Immature natural killer cell (primary cell): ENCODE measurements around the gene RNF224. TPM values are rescaled to one million over a fixed set of nuclear protein-coding genes. Genes with fewer than 3 reads are reported as not detected.
A peak's percentile ranks its signal among the peaks of the same experiment; 100 is the strongest.

Experiments used
- DNase-seq, 3 donors: peaks; one replicate each; pipeline ENCODE4 v3.0.0; 2022; ENCODE audit warnings: mixed read lengths in 1 of 3
- H3K27ac Mint-ChIP-seq, 6 donors: one replicate each; pipeline ENCODE4 v1.8.0; 2020; ENCODE audit warnings: mixed read lengths in 6 of 6, mild to moderate bottlenecking in 5 of 6, inconsistent platforms in 4 of 6, moderate library complexity in 3 of 6
- H3K27me3 Mint-ChIP-seq, 3 donors: one replicate each; pipeline ENCODE4 v1.8.0; 2020 to 2021; ENCODE audit warnings: low read depth in 3 of 3, mild to moderate bottlenecking in 3 of 3, mixed read lengths in 3 of 3, moderate library complexity in 3 of 3, inconsistent platforms in 1 of 3
- H3K36me3 Mint-ChIP-seq, 3 donors: one replicate each; pipeline ENCODE4 v1.8.0; 2020; ENCODE audit warnings: mixed read lengths in 3 of 3, inconsistent platforms in 2 of 3, mild to moderate bottlenecking in 2 of 3
- H3K4me1 Mint-ChIP-seq, 2 donors: one replicate each; pipeline ENCODE4 v1.8.0; 2020; ENCODE audit warnings: inconsistent platforms in 2 of 2, mild to moderate bottlenecking in 2 of 2, mixed read lengths in 2 of 2, moderate library complexity in 1 of 2
- H3K4me3 Mint-ChIP-seq, 5 donors: one replicate each; pipeline ENCODE4 v1.8.0; 2020; ENCODE audit warnings: mild to moderate bottlenecking in 5 of 5, mixed read lengths in 5 of 5, inconsistent platforms in 3 of 5, moderate library complexity in 3 of 5
- H3K9me3 Mint-ChIP-seq, 6 donors: one replicate each; pipeline ENCODE4 v1.8.0; 2020; ENCODE audit warnings: mild to moderate bottlenecking in 6 of 6, mixed read lengths in 6 of 6, inconsistent platforms in 4 of 6, moderate library complexity in 3 of 6
- polyA plus RNA-seq, 3 donors: library from polyadenylated mRNA; unstranded; fragments of 300-500 nt; fragmentation: Illumina TruSeq; gene quantifications; one replicate each; pipeline ENCODE4 v1.2.3, GENCODE V29; 2021

RNF224 gene
- polyA plus RNA-seq, 3 donors from 2014 or later: not detected

DNA sequence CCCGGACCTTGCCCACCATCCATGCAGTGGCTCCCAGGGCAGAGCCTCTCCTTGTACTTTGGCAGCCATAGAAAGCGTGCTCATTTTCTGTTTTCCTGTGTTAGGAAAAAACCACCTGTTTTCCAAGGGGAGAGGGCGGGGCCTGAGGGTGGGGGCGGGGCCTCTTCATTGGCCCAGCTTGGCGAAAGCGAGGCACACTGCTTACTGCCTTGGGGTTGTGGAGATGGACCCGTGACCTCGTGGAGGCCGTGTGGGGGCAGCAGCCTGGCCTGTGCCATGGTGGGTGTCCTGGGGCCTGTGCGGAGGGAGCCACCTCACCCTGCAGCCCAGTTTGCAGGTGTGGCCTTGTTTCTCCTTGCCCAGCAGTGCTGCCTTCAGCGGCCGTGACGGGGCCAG, 45.8 kb downstream of the RNF224 start:
- DNase-seq: no peak
- Mint-ChIP-seq H3K4me3 (no peak overlapping the region), H3K4me1 (peaks cover 23 to 25% of the 10 kb centered on the region in 2 donors), H3K9me3 (no peaks in the 10 kb centered on the region), H3K36me3 (peaks cover 0 to 17% (median 12%) of the 10 kb centered on the region in 3 donors), H3K27me3 (peaks cover 0 to 2% (median 0%) of the 10 kb centered on the region in 3 donors), H3K27ac (no peak overlapping the region)

GRCh38 chr9:137273611-137274320, 46.5 kb downstream of the RNF224 start:
- H3K36me3 Mint-ChIP-seq: peaks cover 0 to 13% (median 8%) of the 10 kb centered on the region in 3 donors
- H3K27me3 Mint-ChIP-seq: peaks cover 0 to 2% (median 0%) of the 10 kb centered on the region in 3 donors
- no peaks in the 10 kb centered on the region for H3K9me3 Mint-ChIP-seq
- peak overlapping the region in 1 of 6 donors; percentile 7 for H3K27ac Mint-ChIP-seq
- peaks cover 21 to 23% of the 10 kb centered on the region in 2 donors for H3K4me1 Mint-ChIP-seq
- H3K4me3 Mint-ChIP-seq: no peak overlapping the region
- no peak for DNase-seq

DNA sequence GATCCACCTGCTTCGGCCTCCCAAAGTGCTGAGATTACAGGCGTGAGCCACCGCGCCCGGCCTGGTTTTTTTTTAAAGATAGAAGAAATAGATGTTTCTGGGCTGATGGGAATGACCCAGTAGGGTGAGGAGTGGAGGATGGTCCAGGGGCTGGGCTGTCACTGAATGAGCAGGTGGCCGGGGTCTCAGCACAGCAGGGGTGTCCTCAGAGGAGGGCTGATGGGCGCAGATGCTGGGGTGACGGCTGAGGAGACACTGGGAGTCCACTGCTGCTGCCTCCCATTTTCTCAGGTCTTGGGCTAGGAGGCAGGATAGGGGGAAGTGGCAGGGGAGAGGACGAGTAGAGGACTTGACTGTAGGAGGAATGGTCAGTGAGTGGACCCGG, 47.9 kb downstream of the RNF224 start:
- Mint-ChIP-seq H3K4me1 (peaks cover 19 to 27% of the 10 kb centered on the region in 2 donors), H3K4me3 (peak overlapping the region in 4 of 5 donors; percentile 1 to 54 (median 22)), H3K9me3 (no peaks in the 10 kb centered on the region), H3K27me3 (peaks cover 0 to 4% (median 4%) of the 10 kb centered on the region in 3 donors), H3K36me3 (peaks cover 0 to 5% (median 0%) of the 10 kb centered on the region in 3 donors), H3K27ac (peak overlapping the region in 4 of 6 donors; percentile 10 to 45 (median 31))
- DNase-seq: no peak

DNA sequence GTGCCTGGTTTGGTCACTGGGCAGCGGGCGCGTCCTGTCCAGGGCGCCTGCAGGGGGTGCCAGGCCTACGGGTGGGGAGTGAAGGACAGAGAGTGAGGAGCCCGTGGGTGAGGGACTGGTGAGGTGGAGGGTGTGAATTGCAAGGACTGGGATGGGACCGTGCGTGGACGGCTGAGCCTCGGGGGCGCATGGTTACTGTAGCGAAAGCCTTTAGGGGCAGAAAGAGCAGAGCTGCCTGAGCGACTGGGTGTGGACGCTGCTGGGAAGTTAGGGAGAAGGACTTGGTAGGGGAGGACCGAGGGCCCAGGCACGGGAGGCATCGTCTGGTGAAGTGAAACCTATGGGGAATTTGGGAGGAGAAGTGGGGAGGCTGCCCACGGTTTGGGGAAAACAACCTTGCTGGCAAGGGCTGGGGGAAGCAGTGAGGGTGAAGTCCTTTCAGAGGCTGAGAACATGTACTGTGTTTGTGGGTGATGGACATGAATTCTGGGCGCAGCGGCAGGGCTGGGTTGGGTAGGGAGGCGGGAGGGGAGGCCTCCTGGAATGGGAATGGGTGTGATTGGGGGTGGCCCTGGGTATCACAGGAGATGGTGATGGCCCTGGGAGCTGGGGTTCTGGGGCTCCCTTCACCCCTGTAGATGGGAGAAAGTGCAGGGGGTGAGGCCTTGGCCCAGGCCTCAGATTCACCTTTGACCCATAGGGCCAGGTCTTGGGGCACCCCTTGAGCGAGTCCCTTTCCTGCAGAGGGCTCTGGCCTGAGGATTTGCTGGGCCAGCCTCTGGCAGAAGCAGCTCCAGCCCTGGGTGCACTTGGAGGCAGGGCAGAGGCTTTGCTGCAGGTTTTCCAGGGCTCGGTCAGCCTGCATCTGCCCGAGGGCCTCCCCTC, 48.5 kb downstream of the RNF224 start:
- Mint-ChIP-seq H3K27ac (peak overlapping the region; percentile 10 to 57 (median 45)), H3K9me3 (no peaks in the 10 kb centered on the region), H3K27me3 (peaks cover 0 to 4% (median 4%) of the 10 kb centered on the region in 3 donors), H3K36me3 (peaks cover 0 to 5% (median 0%) of the 10 kb centered on the region in 3 donors), H3K4me1 (peaks cover 19 to 28% of the 10 kb centered on the region in 2 donors), H3K4me3 (peak overlapping the region in 3 of 5 donors; percentile 1 to 22 (median 21))
- DNase-seq: no peak

- Mint-ChIP-seq H3K27ac (peak overlapping the region in 5 of 6 donors; percentile 80 to 88 (median 81)), H3K36me3 (peaks cover 0 to 5% (median 0%) of the 10 kb centered on the region in 3 donors), H3K9me3 (no peaks in the 10 kb centered on the region), H3K4me3 (peak overlapping the region; percentile 68 to 94 (median 89)), H3K4me1 (peaks cover 12 to 21% of the 10 kb centered on the region in 2 donors), H3K27me3 (peaks cover 0 to 4% (median 2%) of the 10 kb centered on the region in 3 donors)
- DNase-seq: no peak
Measured at GRCh38 chr9:137276473-137277328, 49.4 kb downstream of the RNF224 start.

DNA sequence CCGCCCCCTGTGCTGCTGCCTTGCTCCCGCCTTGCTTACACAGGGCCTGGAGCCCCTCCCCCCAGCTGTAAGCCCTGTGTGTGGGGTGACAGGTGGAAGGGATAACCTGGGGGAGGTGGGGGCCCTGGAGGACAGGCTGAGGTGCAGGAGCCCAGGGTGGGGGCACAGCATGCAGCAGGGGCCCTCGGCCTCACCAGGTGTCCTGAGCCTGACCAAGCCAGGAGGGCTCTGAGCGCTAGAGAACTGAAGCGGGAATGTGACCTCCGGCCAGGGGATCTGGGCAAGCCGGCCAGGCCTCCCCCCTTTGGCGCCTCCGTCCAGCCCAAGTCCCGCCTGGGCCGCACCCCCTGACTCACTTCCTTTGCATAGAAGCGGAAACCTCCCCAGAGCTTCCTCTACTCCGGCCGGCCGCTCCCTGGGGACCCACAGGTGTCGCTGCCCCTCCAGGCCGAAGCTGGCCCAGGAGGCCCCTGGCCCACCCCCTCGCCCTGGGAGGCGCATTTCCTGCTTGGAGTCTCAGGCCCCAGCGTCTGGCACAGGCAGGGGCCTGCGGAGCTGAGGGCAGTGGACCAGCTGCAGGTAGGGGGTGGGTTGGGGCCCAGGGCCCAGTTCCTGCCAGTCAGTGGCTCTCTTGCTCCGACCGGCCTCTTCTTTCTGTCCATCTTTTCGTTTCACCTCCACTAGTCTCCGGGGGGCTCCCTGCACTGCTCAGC, 50.2 kb downstream of the RNF224 start, which contains the start of gene TOR4A:
Gene TOR4A, plus strand, starts transcription at position 398 of the 713 bp plus-strand sequence. CDS start 964 bp downstream, outside the sequence.
- Mint-ChIP-seq H3K4me1 (peaks cover 14 to 22% of the 10 kb centered on the region in 2 donors), H3K36me3 (peaks cover 1 to 6% (median 2%) of the 10 kb centered on the region in 3 donors), H3K27me3 (peaks cover 0 to 4% (median 2%) of the 10 kb centered on the region in 3 donors), H3K9me3 (no peaks in the 10 kb centered on the region), H3K4me3 (peak within 1 kb of the TSS; percentile 89 to 94 (median 92)), H3K27ac (peak within 1 kb of the TSS; percentile 72 to 88 (median 85))
- DNase-seq: peak; percentile 51 to 53 (median 53)

- Mint-ChIP-seq H3K4me3 (peak overlapping the region; percentile 89 to 94 (median 92)), H3K36me3 (peaks cover 4 to 9% (median 5%) of the 10 kb centered on the region in 3 donors), H3K9me3 (no peaks in the 10 kb centered on the region), H3K27ac (peak overlapping the region; percentile 40 to 88 (median 82)), H3K27me3 (peaks cover 0 to 4% (median 2%) of the 10 kb centered on the region in 3 donors), H3K4me1 (peaks cover 18 to 23% of the 10 kb centered on the region in 2 donors)
- DNase-seq: no peak
Measured at GRCh38 chr9:137278061-137278701, 50.9 kb downstream of the RNF224 start.

Other genes with a start within 250 kb of the RNF224 start
- 100 to 1,000 TPM in 2 of 3 donors, 10 to 100 TPM in 1; 93.2 to 201 (median 164) TPM for gene PTGDS, start 250.0 kb upstream of the RNF224 start, polyA plus RNA-seq
- not detected for gene LCNL1, start 244.5 kb upstream of the RNF224 start, polyA plus RNA-seq
- gene PAXX, start 235.1 kb upstream of the RNF224 start, polyA plus RNA-seq: 100 to 1,000 TPM; 135 to 207 (median 182) TPM
- gene CLIC3, start 230.9 kb upstream of the RNF224 start, polyA plus RNA-seq: 100 to 1,000 TPM; 673 to 911 (median 762) TPM
- gene ABCA2, start 199.3 kb upstream of the RNF224 start, polyA plus RNA-seq: 10 to 100 TPM in 1 of 3 donors, 1 to 10 TPM in 2; 2.2 to 34.5 (median 6.3) TPM
- gene FUT7, start 195.4 kb upstream of the RNF224 start, polyA plus RNA-seq: 10 to 100 TPM; 20.6 to 33.0 (median 25.6) TPM
- gene NPDC1, start 181.3 kb upstream of the RNF224 start, polyA plus RNA-seq: 1 to 10 TPM in 2 of 3 donors, under 1 TPM in 1; 0.36 to 1.4 (median 1.1) TPM
- gene ENTPD2, start 173.4 kb upstream of the RNF224 start, polyA plus RNA-seq: not detected
- under 1 TPM; 0.06 to 0.95 (median 0.39) TPM for gene SAPCD2, start 156.9 kb upstream of the RNF224 start, polyA plus RNA-seq
- 1 to 10 TPM; 1.3 to 1.4 (median 1.4) TPM for gene UAP1L1, start 150.0 kb upstream of the RNF224 start, polyA plus RNA-seq
- 10 to 100 TPM; 59.7 to 71.8 (median 66.1) TPM for gene MAN1B1, start 140.5 kb upstream of the RNF224 start, polyA plus RNA-seq
- gene DPP7, start 112.8 kb upstream of the RNF224 start, polyA plus RNA-seq: 100 to 1,000 TPM; 136 to 176 (median 168) TPM
- not detected for gene GRIN1, start 88.3 kb upstream of the RNF224 start, polyA plus RNA-seq
- 1 to 10 TPM in 1 of 3 donors, under 1 TPM in 1, not detected in 1; 0.22 to 2.1 TPM for gene LRRC26, start 57.5 kb upstream of the RNF224 start, polyA plus RNA-seq
- gene TMEM210, start 55.4 kb upstream of the RNF224 start, polyA plus RNA-seq: not detected
- 1 to 10 TPM; 4.2 to 7.0 (median 5.3) TPM for gene ANAPC2, start 38.9 kb upstream of the RNF224 start, polyA plus RNA-seq
- gene SSNA1, start 38.8 kb upstream of the RNF224 start, polyA plus RNA-seq: 100 to 1,000 TPM; 164 to 191 (median 181) TPM
- 1 to 10 TPM in 1 of 3 donors, under 1 TPM in 2; 0.11 to 1.1 (median 0.60) TPM for gene TPRN, start 26.8 kb upstream of the RNF224 start, polyA plus RNA-seq
- gene TMEM203, start 21.9 kb upstream of the RNF224 start, polyA plus RNA-seq: 100 to 1,000 TPM; 131 to 169 (median 142) TPM
- gene NDOR1, start 21.8 kb upstream of the RNF224 start, polyA plus RNA-seq: 10 to 100 TPM in 1 of 3 donors, 1 to 10 TPM in 2; 1.7 to 10.3 (median 4.2) TPM
- not detected for gene RNF208, start 5.3 kb upstream of the RNF224 start, polyA plus RNA-seq
- gene CYSRT1, start 2.3 kb upstream of the RNF224 start, polyA plus RNA-seq: under 1 TPM in 1 of 3 donors, not detected in 2; 0.19 TPM
- gene SLC34A3, start 3.4 kb downstream of the RNF224 start, polyA plus RNA-seq: not detected
- 10 to 100 TPM; 60.8 to 98.2 (median 71.9) TPM for gene TUBB4B, start 13.8 kb downstream of the RNF224 start, polyA plus RNA-seq
- gene STPG3, start 23.8 kb downstream of the RNF224 start, polyA plus RNA-seq: not detected
- gene NELFB, start 27.8 kb downstream of the RNF224 start, polyA plus RNA-seq: 10 to 100 TPM; 25.0 to 36.8 (median 34.6) TPM
- gene TOR4A, start 50.2 kb downstream of the RNF224 start, polyA plus RNA-seq: 10 to 100 TPM in 1 of 3 donors, 1 to 10 TPM in 2; 4.9 to 13.9 (median 7.2) TPM
- gene NRARP, start 74.8 kb downstream of the RNF224 start, polyA plus RNA-seq: under 1 TPM in 1 of 3 donors, not detected in 2; 0.14 TPM
- 1 to 10 TPM; 1.6 to 6.3 (median 4.3) TPM for gene EXD3, start 195.7 kb downstream of the RNF224 start, polyA plus RNA-seq
- gene NOXA1, start 195.9 kb downstream of the RNF224 start, polyA plus RNA-seq: 1 to 10 TPM; 1.2 to 2.1 (median 1.4) TPM
- not detected for gene ENTPD8, start 213.9 kb downstream of the RNF224 start, polyA plus RNA-seq
- 10 to 100 TPM in 1 of 3 donors, 1 to 10 TPM in 2; 9.4 to 14.3 (median 9.6) TPM for gene NSMF, start 231.8 kb downstream of the RNF224 start, polyA plus RNA-seq